Bronchial epithelial cell (primary cell): ENCODE results near the gene DGKI. TPM values are rescaled to one million over a fixed set of nuclear protein-coding genes. Genes with fewer than 3 reads are reported as not detected.

ENCODE experiments used
- DNase-seq: peaks from one replicate; pipeline ENCODE4 v3.0.0-alpha.2; 2010; ENCODE audit warnings: low read depth
- FAIRE-seq: peaks from 2 replicates; lab custom pipeline; 2011; peaks lifted over from hg19 to GRCh38; lab: Jason Lieb, UNC
- H3K27me3 ChIP-seq: 2 replicates; pipeline ENCODE4 v1.5.1; 2011; ENCODE audit warnings: low read length; ENCODE audit not compliant: control insufficient read depth, insufficient read depth
- H3K36me3 ChIP-seq: 2 replicates; pipeline ENCODE4 v1.5.1; 2011; ENCODE audit warnings: low read length; ENCODE audit not compliant: control insufficient read depth, insufficient read depth
- H3K4me3 ChIP-seq: 2 replicates; pipeline ENCODE4 v1.5.1; 2011; ENCODE audit warnings: mild to moderate bottlenecking, low read depth, low read length, control low read depth
- CTCF ChIP-seq: IDR thresholded peaks from 2 replicates; pipeline ENCODE4 v1.5.1; 2011; ENCODE audit warnings: mild to moderate bottlenecking, moderate library complexity, low read length, control low read depth, inconsistent platforms; ENCODE audit not compliant: insufficient read depth, severe bottlenecking
- total RNA-seq: library from RNA; depleted of rRNA; stranded (reverse); fragments of >200 nt; gene quantifications from 2 replicates; pipeline ENCODE4 v1.2.1, GENCODE V29; 2014

DGKI gene
- total RNA-seq, 1 donor from 2014 or later = under 0.01 TPM

- no peak for DNase-seq
- H3K27me3 ChIP-seq = no peaks in the 10 kb centered on the region
- H3K36me3 ChIP-seq = peaks cover 4% of the 10 kb centered on the region
- no peak for TF ChIP-seq CTCF
- no peak overlapping the region for H3K4me3 ChIP-seq
- no peak for FAIRE-seq
Measured at GRCh38 chr7:137870684-137871083, 23.9 kb upstream of the DGKI start.

GRCh38 chr7:137870078-137870477 lies 23.3 kb upstream of the DGKI start:
- DNase-seq (no peak), FAIRE-seq (no peak)
- no peak for TF ChIP-seq CTCF
- no peaks in the 10 kb centered on the region for H3K27me3 ChIP-seq
- H3K36me3 ChIP-seq = peaks cover 4% of the 10 kb centered on the region
- no peak overlapping the region for H3K4me3 ChIP-seq

GRCh38 chr7:137869260-137869659 lies 22.5 kb upstream of the DGKI start:
- DNase-seq = no peak
- Histone ChIP-seq H3K27me3 (no peaks in the 10 kb centered on the region), H3K36me3 (peaks cover 4% of the 10 kb centered on the region), H3K4me3 (no peak overlapping the region)
- no peak for FAIRE-seq
- no peak for TF ChIP-seq CTCF

DNA sequence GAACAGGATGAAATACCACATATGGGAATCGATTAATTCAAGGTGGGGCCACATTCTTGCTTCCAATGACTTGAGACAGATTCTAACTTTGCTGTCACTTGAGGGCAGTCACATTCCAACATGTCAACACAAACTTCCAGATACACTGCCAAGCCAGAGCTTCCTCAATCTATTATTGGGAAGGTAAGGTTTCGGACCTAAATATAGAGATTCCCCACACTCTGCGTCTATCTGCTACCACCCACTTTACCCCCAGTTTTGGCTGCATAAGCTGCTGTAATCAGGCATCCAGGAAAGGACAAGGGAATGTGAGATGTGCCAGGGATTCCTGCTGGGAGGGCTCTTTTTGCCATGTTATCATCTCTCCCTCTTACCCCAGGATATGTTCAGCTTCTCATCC lies 20.5 kb upstream of the DGKI start:
- FAIRE-seq = no peak
- Histone ChIP-seq H3K4me3 (no peak overlapping the region), H3K27me3 (no peaks in the 10 kb centered on the region), H3K36me3 (peaks cover 4% of the 10 kb centered on the region)
- no peak for DNase-seq
- TF ChIP-seq CTCF = no peak

- no peak overlapping the region for H3K4me3 ChIP-seq
- peaks cover 2% of the 10 kb centered on the region for H3K36me3 ChIP-seq
- no peak for TF ChIP-seq CTCF
- no peaks in the 10 kb centered on the region for H3K27me3 ChIP-seq
- DNase-seq (no peak), FAIRE-seq (no peak)
Measured at GRCh38 chr7:137865764-137866163, 19.0 kb upstream of the DGKI start.

DNA sequence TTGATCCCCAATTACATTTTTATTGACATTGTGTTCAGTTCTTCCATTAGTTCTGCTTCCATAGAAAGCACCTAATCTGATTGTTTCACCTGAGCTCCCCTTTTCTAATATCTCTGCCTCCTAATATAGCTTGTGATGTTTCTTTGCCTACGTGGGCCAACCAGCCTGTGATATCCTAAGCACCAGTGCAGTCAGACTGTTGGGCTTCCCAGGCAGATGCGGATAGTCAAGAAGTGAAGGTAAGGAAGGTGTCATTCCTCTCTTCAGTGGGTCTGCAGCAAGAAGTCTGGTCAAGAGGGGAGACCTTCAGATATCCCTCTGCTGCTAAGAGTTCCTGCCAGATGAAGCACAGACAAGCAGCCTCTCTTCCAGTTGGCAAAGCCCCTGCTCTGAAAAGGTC lies 16.2 kb upstream of the DGKI start:
- no peaks in the 10 kb centered on the region for H3K27me3 ChIP-seq
- peaks cover 4% of the 10 kb centered on the region for H3K36me3 ChIP-seq
- TF ChIP-seq CTCF = no peak
- no peak overlapping the region for H3K4me3 ChIP-seq
- DNase-seq (no peak), FAIRE-seq (no peak)
